Posterior cingulate gyrus (tissue), 11 donors: ENCODE measurements around the gene MFRP.

Source experiments
- DNase-seq, 10 donors: peaks; one replicate each; pipeline versions ENCODE4 v3.0.0 to v3.0.0-alpha.2; 2020 to 2021; ENCODE audit warnings: mixed read lengths in 3 of 10
- intact Hi-C: fragments of 100-400 bp; cut with DNase I; formaldehyde crosslinking; loops from one replicate; pipeline ENCODE4 v1.15.1; 2023

Gene MFRP

GRCh38 chr11:119341222-119342022 lies 5.1 kb downstream of the MFRP start:
- peak in 1 of 10 donors; percentile 82 for DNase-seq
- intact Hi-C loops: loop anchor here (5.0 kb wide), 1 partner anchor 41 kb away; the partner anchor contains the start of gene USP2

DNA sequence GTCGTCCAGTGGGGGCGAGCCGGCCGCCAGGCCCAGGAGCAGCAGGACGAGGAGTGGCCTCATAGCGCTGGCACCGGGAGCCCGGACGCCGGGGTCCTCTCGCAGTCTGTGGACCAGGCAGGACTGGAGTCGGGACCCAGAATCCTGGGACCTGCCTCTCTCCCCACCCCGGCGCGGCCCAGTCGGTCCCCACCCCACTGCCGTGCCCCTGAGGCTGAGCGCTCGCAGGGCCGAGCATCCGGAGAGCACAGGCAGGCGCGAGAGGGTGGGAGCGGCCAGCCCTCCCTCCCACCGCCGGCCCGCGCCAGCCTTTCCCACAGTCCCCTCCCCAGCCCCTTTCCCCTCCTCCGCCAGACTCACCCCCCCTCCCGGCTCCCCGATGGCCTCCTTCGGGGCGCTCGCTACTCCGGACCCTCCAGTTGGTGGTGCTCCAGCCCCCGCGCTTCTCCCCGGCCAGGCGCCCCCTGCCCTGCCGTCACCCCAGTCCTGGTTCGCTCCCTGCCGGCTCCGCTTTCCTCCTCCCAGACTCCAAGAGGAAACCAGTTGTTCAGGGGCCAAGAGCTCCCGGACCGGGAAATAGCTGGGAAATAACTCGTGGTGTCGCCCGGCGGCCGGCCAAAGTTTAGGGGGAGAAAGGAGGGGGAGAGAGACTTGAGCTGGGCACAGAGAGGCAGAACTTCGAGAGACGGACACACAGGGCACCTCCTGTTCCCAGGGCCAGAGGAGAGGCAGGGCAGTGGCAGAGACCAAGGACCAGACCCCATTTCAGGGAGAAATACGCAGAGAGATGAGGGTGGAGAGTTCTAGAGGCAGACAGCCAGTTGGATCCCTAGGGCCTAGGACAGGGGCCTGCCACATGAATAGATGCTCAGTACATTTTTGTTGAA lies 5.9 kb downstream of the MFRP start, which contains the start of gene C1QTNF5:
Gene C1QTNF5, minus strand, starts transcription at position 549 of the 887 bp plus-strand sequence. Its CDS starts 486 bp downstream, at position 63.
- intact Hi-C loops: loop anchor here (5.0 kb wide), 1 partner anchor 42 kb away; the partner anchor contains the start of gene USP2
- peak in 4 of 10 donors; percentile 61 to 90 (median 80) for DNase-seq

DNA sequence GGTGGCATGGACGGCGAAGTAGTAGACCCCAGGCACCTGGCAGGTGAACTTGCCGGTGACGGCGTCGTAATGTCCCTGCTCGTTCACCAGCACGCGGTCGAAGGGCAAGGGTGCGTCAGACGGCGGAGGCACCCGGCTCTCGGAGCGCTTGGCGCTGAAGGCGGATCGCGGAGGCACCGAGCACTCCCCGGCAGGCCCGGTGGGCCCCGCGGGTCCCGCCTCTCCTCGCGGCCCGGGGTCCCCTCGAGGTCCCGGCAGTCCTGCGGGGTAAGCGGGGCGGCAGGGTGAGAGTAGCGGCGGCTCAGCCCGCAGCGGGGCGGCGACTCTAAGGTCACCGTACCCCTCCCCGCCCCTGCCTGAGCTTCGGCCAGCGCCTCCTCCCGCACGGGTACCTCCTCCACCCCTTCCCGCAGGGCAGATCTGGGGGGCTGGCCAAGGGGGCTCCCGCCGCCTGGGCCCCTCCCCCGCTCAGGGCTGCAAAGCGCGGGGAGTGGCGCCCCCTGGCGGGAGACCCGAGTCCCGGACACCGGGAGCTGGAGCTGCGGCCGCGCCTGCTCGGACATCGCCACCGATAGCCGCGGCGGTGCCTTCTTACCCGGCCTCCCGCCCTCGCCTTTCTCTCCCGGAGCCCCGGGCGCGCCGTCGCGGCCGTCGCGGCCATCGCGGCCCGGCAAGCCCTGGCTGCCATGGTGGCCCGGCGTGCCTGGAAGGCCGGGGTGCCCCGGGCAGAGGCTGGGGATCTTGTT lies 6.7 kb downstream of the MFRP start:
- peak in 7 of 10 donors; percentile 71 to 96 (median 78) for DNase-seq
- intact Hi-C loops: loop anchor here (5.0 kb wide), 2 partner anchors 33 to 43 kb away; partner anchors contain the start of gene USP2

GRCh38 chr11:119338965-119339588 lies 7.4 kb downstream of the MFRP start:
- DNase-seq: peak in 1 of 10 donors; percentile 84
- intact Hi-C loops: loop anchor here (5.0 kb wide), 1 partner anchor 33 kb away; no protein-coding TSS in a partner anchor

- intact Hi-C loops: loop anchor here (5.0 kb wide), 1 partner anchor 34 kb away; no protein-coding TSS in a partner anchor
- DNase-seq: peak in 7 of 10 donors; percentile 78 to 97 (median 83)
Measured at GRCh38 chr11:119338318-119338890, 8.1 kb downstream of the MFRP start.

GRCh38 chr11:119337581-119338317 lies 8.8 kb downstream of the MFRP start:
- peak in 1 of 10 donors; percentile 80 for DNase-seq
- intact Hi-C loops: loop anchor here (5.0 kb wide), 1 partner anchor 35 kb away; no protein-coding TSS in a partner anchor

GRCh38 chr11:119336744-119337469 lies 9.6 kb downstream of the MFRP start:
- DNase-seq: peak in 1 of 10 donors; percentile 41
- intact Hi-C loops: loop anchor here (5.0 kb wide), 1 partner anchor 35 kb away; no protein-coding TSS in a partner anchor

GRCh38 chr11:119335655-119336543 lies 10.6 kb downstream of the MFRP start:
- intact Hi-C loops: loop anchor here (5.0 kb wide), 1 partner anchor 36 kb away; no protein-coding TSS in a partner anchor
- DNase-seq: peak in 2 of 10 donors; percentile 76 to 85

DNA sequence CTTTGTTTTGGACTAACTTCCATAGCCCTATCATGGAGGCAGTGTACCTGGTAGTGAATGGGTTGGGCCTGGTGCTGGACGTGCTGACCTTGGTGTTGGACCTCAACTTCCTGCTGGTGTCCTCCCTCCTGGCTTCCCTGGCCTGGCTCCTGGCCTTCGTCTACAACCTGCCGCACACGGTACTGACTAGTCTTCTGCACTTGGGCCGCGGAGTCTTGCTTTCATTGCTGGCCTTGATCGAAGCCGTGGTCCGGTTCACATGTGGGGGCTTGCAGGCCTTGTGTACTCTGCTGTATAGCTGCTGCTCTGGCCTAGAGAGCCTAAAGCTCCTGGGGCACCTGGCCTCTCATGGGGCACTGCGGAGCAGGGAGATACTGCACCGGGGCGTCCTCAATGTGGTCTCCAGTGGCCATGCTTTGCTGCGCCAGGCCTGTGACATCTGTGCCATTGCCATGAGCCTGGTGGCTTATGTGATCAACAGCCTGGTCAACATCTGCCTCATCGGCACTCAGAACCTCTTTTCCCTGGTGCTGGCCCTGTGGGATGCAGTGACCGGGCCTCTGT lies 11.3 kb downstream of the MFRP start:
- intact Hi-C loops: loop anchor here (5.0 kb wide), 1 partner anchor 37 kb away; no protein-coding TSS in a partner anchor
- peak in 1 of 10 donors; percentile 80 for DNase-seq

DNA sequence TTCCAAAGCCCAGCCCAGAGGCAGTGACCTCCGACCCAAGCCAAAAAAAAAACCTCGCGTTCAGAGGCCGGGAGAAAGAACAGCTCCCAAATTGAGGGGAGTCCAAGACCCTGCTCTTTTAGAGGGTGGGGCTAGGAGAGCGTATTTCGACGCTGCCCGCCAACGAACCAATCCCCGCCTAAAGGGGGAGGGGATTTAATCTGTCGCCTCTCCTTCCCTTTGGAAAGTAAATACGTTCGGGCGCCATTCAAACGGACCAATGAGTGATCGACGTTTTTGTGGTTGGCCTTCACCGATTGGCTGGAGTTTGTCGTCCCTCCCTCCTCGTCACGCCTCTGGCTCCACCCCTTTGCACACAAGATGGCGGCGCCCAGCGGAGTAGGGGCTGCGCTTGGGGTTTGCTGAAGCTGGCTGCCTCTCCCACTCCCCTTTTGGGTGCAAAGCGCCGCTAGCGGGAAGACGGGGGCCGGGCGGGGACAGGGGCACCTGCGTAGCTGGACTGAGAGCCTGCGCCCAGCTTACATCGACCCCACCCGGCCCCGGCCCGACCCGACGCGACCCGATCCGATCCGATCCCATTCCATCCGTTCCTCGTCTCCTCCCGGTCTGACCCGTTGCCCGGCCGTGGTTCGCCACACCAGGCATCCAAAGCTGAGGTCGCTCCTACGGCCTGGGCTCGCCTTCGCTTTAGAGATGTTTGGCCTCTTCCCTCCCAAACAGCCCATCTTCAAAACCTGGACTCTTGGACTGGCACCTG lies 12.2 kb downstream of the MFRP start, which contains the start of gene RNF26:
Gene RNF26, plus strand, starts transcription at position 354 of the 757 bp plus-strand sequence. CDS start 596 bp downstream, outside the sequence.
- intact Hi-C loops: no loop called here

DNA sequence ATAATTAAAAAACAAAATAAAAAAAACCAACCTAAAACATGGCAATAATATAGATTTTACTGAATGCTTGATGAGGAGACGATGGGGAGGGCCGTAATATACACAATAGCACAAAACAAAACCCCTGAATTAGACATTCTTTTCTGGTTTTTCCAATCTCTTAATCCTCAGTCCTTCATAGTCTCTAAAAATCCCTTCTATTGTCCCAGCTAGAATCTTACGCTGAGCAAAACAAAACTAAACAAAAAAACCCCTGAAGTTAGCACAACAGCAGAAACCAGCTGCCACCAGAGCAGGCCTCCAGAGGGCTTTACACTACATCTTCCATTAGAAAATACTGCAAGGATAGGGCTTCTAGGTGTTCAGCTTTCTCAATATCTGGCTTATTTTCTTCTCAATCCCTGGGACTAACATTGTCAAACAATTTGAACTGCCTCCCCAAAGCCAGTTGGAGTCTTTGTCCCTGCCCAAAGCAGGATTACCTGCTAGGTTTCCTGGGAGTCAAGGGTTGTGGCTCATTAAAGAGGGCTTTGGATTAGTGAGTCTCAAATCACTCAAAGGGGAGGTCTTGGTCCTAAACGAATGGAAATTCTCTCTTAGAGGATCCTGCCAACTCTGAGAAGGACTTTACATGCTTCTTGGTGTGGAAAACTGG lies 14.3 kb downstream of the MFRP start:
- no peak for DNase-seq
- intact Hi-C loops: no loop called here

More for the DNA sequence above, 12.2 kb downstream of the MFRP start, which contains the start of gene RNF26:
- peak; percentile 90 to 99 (median 96) for DNase-seq

DNA sequence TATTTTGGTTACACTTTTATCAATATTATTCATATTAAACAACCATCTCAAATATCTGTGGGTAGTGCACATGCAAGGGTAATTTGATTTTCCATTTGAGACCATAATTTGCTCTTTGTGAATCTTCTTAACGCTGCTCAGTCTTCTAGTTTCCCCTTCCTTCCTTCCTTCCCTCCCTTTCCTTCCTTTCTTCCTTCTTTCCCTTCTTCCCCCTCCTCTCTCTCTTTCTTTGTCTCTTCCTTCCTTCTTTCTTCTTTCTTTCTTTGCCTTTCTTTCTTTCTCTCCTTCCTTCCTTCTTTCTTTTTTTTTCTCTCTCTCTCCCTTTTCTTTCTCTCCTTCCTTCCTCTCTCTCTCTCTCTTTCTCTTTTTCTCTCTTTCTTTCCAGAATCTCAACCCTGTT lies 16.3 kb downstream of the MFRP start:
- no peak for DNase-seq
- intact Hi-C loops: no loop called here

- intact Hi-C loops: no loop called here
Measured at GRCh38 chr11:119329320-119329719, 17.2 kb downstream of the MFRP start.

DNA sequence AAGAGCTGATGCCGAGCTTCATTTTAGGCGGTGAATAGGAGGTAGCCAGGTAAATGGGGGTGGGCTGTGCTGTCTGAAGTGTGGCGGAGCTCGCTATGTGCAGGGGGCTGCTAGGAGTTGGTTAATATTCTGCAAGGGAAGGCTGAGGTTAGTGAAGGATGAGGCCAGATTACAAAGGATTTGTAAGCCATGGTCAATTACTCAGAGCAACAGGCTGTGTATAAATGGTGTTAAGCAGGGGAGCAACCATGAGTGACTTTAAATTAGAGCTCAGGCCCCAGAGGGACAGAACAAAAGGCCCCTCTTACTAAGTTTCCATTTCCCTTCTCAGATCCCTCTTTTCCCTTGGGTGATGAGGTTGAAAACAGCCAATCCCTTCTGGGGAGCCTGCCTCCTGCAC lies 22.3 kb downstream of the MFRP start:
- DNase-seq: no peak
- intact Hi-C loops: no loop called here

More at GRCh38 chr11:119329320-119329719, 17.2 kb downstream of the MFRP start:
- DNase-seq: no peak
